Gastroesophageal sphincter (tissue), 4 donors: Measurements from ENCODE around the gene THSD7A. TPM values are rescaled to one million over a fixed set of nuclear protein-coding genes. Genes with fewer than 3 reads are reported as not detected.
A peak's percentile ranks its signal among the peaks of the same experiment; 100 is the strongest.

ENCODE experiments used
- ATAC-seq: fragments of 150-250 bp; one replicate; pipeline ENCODE4 v1.9.1; 2016; ENCODE audit warnings: mild to moderate bottlenecking, moderate library complexity
- H3K27ac ChIP-seq, 4 donors: fragments of 200-600 bp; sonication (generic) in 3 of 4; 1 replicate in 3 of 4; 2 replicates in 1 of 4; pipeline ENCODE4 v1.5.1; 2016 to 2019
- H3K27me3 ChIP-seq: fragments of 200-600 bp; sonication (generic); one replicate; pipeline ENCODE4 v1.5.1; 2019
- H3K36me3 ChIP-seq, 2 donors: fragments of 200-600 bp; sonication (generic); one replicate each; pipeline ENCODE4 v1.5.1; 2019; ENCODE audit warnings: control low read depth in 1 of 2
- H3K4me1 ChIP-seq, 3 donors: fragments of 200-600 bp; sonication (generic); 1 replicate in 2 of 3; 2 replicates in 1 of 3; pipeline ENCODE4 v1.5.1; 2016 to 2019; ENCODE audit warnings: control low read depth in 2 of 3
- H3K4me3 ChIP-seq, 2 donors: fragments of 200-600 bp; sonication (generic); one replicate each; pipeline ENCODE4 v1.5.1; 2019; ENCODE audit warnings: mild to moderate bottlenecking in 1 of 2, moderate library complexity in 1 of 2
- H3K9me3 ChIP-seq, 3 donors: fragments of 200-600 bp; sonication (generic); one replicate each; pipeline ENCODE4 v1.5.1; 2017 to 2019; ENCODE audit warnings: control low read depth in 2 of 3
- CTCF ChIP-seq, 4 experiments: fragments of 200-600 bp in 2 of 4; fragments of 450-650 bp in 2 of 4; sonication (generic) in 1 of 4; IDR thresholded peaks; one replicate each; pipeline ENCODE4 v1.5.1; 2017 to 2019; ENCODE audit warnings: antibody characterized with exemption in 4 of 4, mild to moderate bottlenecking in 2 of 4, moderate library complexity in 2 of 4
- EP300 ChIP-seq: sonication (generic); formaldehyde crosslinking; IDR thresholded peaks from one replicate; pipeline ENCODE4 v1.6.1; 2017; ENCODE audit warnings: antibody characterized with exemption, mild to moderate bottlenecking
- POLR2A ChIP-seq, 2 donors: fragments of 450-650 bp; IDR thresholded peaks; one replicate each; pipeline ENCODE4 v1.6.1; 2017; ENCODE audit warnings: antibody characterized with exemption in 2 of 2, mild to moderate bottlenecking in 2 of 2, moderate library complexity in 1 of 2
- POLR2AphosphoS5 ChIP-seq: sonication (generic); formaldehyde crosslinking; IDR thresholded peaks from one replicate; pipeline ENCODE4 v1.6.1; 2017; ENCODE audit warnings: antibody characterized with exemption
- WGBS, 2 donors: methylation state at CpG; one replicate each; pipeline ENCODE4 v1.1.5; 2018; ENCODE audit warnings: low coverage in 1 of 2; 5-methylcytosine and 5-hydroxymethylcytosine counted together
- total RNA-seq, 4 donors: library from RNA; depleted of rRNA; stranded (reverse); fragments of >200 nt; gene quantifications; one replicate each; pipeline ENCODE4 v1.1.0, GENCODE V29; 2016

The THSD7A gene
- total RNA-seq, 4 donors from 2014 or later: 2.9 to 6.2 (median 3.9) TPM

- Histone ChIP-seq H3K27me3 (no peaks in the 10 kb centered on the region), H3K9me3 (no peaks in the 10 kb centered on the region), H3K36me3 (no peaks in the 10 kb centered on the region), H3K4me3 (no peak overlapping the region), H3K4me1 (peaks cover 0 to 13% (median 0%) of the 10 kb centered on the region in 3 donors), H3K27ac (no peak overlapping the region)
- no peak for ATAC-seq
- TF ChIP-seq POLR2A (IDR thresholded peaks at IDR 0.05): no peak
- TF ChIP-seq CTCF (IDR thresholded peaks at IDR 0.05): no peak
- no peak for TF ChIP-seq EP300
- TF ChIP-seq POLR2AphosphoS5: no peak
- 94 to 98% methylated on average over 7 to 8 of the region's 8 CpGs for WGBS, 2 donors
Observed at GRCh38 chr7:11541330-11541729, 290.7 kb downstream of the THSD7A start.

GRCh38 chr7:11540271-11540761, 291.7 kb downstream of the THSD7A start:
- Histone ChIP-seq H3K36me3 (no peaks in the 10 kb centered on the region), H3K4me1 (peaks cover 0 to 13% (median 0%) of the 10 kb centered on the region in 3 donors), H3K9me3 (no peaks in the 10 kb centered on the region), H3K4me3 (no peak overlapping the region), H3K27ac (peak overlapping the region in 3 of 4 donors; percentile 24 to 32 (median 26)), H3K27me3 (no peaks in the 10 kb centered on the region)
- 15 to 54% methylated on average over 3 of the region's 3 CpGs for WGBS, 2 donors
- TF ChIP-seq CTCF (IDR thresholded peaks at IDR 0.05) (no peak), POLR2AphosphoS5 (peak; percentile 39), EP300 (no peak), POLR2A (IDR thresholded peaks at IDR 0.05) (no peak)
- ATAC-seq: peak; percentile 57

- Histone ChIP-seq H3K4me3 (no peak overlapping the region), H3K9me3 (no peaks in the 10 kb centered on the region), H3K36me3 (no peaks in the 10 kb centered on the region), H3K27ac (peak overlapping the region in 3 of 4 donors; percentile 24 to 32 (median 26)), H3K4me1 (peaks cover 0 to 13% (median 0%) of the 10 kb centered on the region in 3 donors), H3K27me3 (no peaks in the 10 kb centered on the region)
- peak; percentile 51 for ATAC-seq
- TF ChIP-seq POLR2AphosphoS5: no peak
- TF ChIP-seq EP300: no peak
- 7 to 19% methylated on average over 3 of the region's 3 CpGs for WGBS, 2 donors
Observed at GRCh38 chr7:11539853-11540252, 292.1 kb downstream of the THSD7A start.

GRCh38 chr7:11538751-11539299, 293.2 kb downstream of the THSD7A start:
- no peak for TF ChIP-seq POLR2A (IDR thresholded peaks at IDR 0.05)
- no peak for TF ChIP-seq POLR2AphosphoS5
- no peak for TF ChIP-seq EP300
- no peak for TF ChIP-seq CTCF (IDR thresholded peaks at IDR 0.05)

GRCh38 chr7:11533229-11533820, 298.7 kb downstream of the THSD7A start:
- H3K36me3 ChIP-seq: no peaks in the 10 kb centered on the region
- H3K4me1 ChIP-seq: no peaks in the 10 kb centered on the region
- no peak for TF ChIP-seq CTCF (IDR thresholded peaks at IDR 0.05)
- no peak for TF ChIP-seq POLR2A (IDR thresholded peaks at IDR 0.05)
- no peak for TF ChIP-seq POLR2AphosphoS5
- TF ChIP-seq EP300: no peak
- no peak for ATAC-seq
- H3K27me3 ChIP-seq: no peaks in the 10 kb centered on the region
- no peak overlapping the region for H3K27ac ChIP-seq
- WGBS, 2 donors: 50 to 59% methylated on average over 3 of the region's 3 CpGs
- H3K9me3 ChIP-seq: no peaks in the 10 kb centered on the region
- no peak overlapping the region for H3K4me3 ChIP-seq

More at GRCh38 chr7:11538751-11539299, 293.2 kb downstream of the THSD7A start:
- H3K36me3 ChIP-seq: no peaks in the 10 kb centered on the region
- H3K27me3 ChIP-seq: no peaks in the 10 kb centered on the region
- no peak for ATAC-seq
- H3K9me3 ChIP-seq: no peaks in the 10 kb centered on the region
- no peak overlapping the region for H3K27ac ChIP-seq
- H3K4me3 ChIP-seq: no peak overlapping the region
- WGBS, 2 donors: 69 to 86% methylated on average over 1 of the region's 1 CpG
- H3K4me1 ChIP-seq: peaks cover 0 to 13% (median 0%) of the 10 kb centered on the region in 3 donors
